ENCODE data around the gene MRPL20. TPM values are rescaled to one million over a fixed set of nuclear protein-coding genes. Genes with fewer than 3 reads are reported as not detected.

The MRPL20 gene
- polyA plus RNA-seq, 1 donor from 2014 or later = 204 TPM

DNA sequence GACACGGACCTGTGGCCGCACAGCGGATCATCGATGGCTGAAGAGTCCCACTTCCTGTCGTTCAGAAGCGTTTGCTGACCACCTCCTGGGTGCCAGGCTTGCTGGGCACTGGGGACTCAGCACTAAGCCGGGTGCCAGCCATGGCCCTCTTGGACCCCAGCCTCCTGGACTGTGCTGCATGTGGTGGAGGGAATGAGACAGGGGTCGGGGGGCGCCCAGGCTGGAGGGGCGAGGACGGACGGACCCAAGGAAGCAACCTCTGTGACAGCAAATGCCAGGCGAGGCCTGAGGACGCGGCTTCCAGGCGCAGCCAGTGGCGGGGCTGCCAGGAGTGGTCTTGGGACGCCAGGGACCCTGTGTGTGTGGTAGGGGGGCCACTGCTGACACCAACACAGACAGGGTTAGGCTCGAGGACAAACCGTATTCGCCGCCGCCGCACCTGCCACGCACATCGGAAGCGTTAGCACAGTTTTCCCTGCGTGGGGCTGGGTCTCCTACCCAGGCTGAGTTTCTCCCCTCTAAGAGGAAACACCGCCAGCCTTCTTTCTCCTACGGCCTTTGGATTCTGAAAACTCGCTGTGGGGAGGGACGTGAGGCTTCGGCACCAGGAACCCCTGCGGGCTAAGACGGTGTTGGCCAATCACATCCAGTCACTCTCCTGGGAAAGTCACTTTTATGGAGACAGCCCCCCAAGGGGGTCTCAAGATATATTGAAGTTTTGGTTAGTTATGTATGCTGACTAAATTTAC is 45.7 kb downstream of the MRPL20 start:
- no peak overlapping the region for H3K9ac ChIP-seq (ENCODE audit: low read length)
- H2AFZ ChIP-seq (ENCODE audit: low read depth, low read length) = no peak overlapping the region
- no peak overlapping the region for H3K4me2 ChIP-seq (ENCODE audit: low read length)

DNA sequence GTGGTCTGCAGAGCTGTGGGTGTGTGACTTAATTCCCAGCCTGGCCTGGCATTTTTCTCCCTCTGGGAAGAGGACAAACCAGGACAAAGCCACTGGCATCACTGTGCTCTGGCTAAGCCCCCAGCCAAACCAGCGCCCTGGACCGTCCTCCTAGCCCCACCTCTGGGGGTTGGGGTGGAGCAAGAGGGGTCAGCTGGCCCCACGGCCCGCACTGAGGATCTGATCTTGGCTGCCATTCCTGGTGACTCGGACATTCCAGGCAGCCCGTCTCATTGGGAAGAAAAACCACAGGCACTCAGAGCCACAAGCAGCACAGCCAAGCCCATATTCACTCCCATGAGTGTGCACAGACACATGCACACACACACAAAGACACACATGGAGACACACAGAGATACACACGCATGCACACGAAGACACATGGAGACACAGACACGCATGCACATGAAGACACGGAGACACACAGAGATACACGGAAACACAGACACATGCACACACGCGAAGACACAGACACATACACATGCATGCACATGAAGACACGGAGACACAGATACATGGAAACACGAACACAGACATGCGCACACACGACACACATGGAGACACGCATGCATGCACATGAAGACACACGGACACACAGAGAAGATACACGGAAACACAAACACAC is 46.5 kb downstream of the MRPL20 start:
- Histone ChIP-seq H3K9me3 (ENCODE audit: low read length) (no peaks in the 10 kb centered on the region), H3K9me2 (ENCODE audit: insufficient read depth, low read length) (no peaks in the 10 kb centered on the region), H3K36me3 (ENCODE audit: insufficient read depth, low read length) (no peaks in the 10 kb centered on the region), H3K9ac (ENCODE audit: low read length) (no peak overlapping the region), H3K79me2 (replicated peaks; ENCODE audit: insufficient read depth, low read length) (no peaks in the 10 kb centered on the region), H3F3A (ENCODE audit: insufficient read depth, low read length, poor library complexity, severe bottlenecking) (no peaks in the 10 kb centered on the region), H4K20me1 (ENCODE audit: insufficient read depth) (no peaks in the 10 kb centered on the region), H3K4me3 (ENCODE audit: low read length) (no peak overlapping the region), H3K27me3 (ENCODE audit: insufficient read depth, low read depth, low read length) (no peaks in the 10 kb centered on the region), H3K4me2 (ENCODE audit: low read length) (no peak overlapping the region), H3K27ac (ENCODE audit: low read length) (no peak overlapping the region), H2AFZ (ENCODE audit: low read depth, low read length) (no peak overlapping the region)
- TF ChIP-seq EP300 (conservative IDR thresholded peaks at IDR 0.05; ENCODE audit: poor library complexity, severe bottlenecking) = no peak
- no peak for TF ChIP-seq RAD21 (conservative IDR thresholded peaks at IDR 0.05)
- TF ChIP-seq EZH2 (IDR thresholded peaks at IDR 0.05; ENCODE audit: borderline replicate concordance, insufficient read depth, low read length, poor library complexity, severe bottlenecking) = no peak
- TF ChIP-seq MXI1 (conservative IDR thresholded peaks at IDR 0.05; ENCODE audit: poor library complexity, severe bottlenecking) = no peak
- no peak for TF ChIP-seq TAF1 (IDR thresholded peaks at IDR 0.05; ENCODE audit: low read depth)
- TF ChIP-seq, protein P1, sequence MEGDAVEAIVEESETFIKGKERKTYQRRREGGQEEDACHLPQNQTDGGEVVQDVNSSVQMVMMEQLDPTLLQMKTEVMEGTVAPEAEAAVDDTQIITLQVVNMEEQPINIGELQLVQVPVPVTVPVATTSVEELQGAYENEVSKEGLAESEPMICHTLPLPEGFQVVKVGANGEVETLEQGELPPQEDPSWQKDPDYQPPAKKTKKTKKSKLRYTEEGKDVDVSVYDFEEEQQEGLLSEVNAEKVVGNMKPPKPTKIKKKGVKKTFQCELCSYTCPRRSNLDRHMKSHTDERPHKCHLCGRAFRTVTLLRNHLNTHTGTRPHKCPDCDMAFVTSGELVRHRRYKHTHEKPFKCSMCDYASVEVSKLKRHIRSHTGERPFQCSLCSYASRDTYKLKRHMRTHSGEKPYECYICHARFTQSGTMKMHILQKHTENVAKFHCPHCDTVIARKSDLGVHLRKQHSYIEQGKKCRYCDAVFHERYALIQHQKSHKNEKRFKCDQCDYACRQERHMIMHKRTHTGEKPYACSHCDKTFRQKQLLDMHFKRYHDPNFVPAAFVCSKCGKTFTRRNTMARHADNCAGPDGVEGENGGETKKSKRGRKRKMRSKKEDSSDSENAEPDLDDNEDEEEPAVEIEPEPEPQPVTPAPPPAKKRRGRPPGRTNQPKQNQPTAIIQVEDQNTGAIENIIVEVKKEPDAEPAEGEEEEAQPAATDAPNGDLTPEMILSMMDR (IDR thresholded peaks at IDR 0.05; ENCODE audit: poor library complexity, severe bottlenecking) = no peak
- TF ChIP-seq POLR2AphosphoS5 (IDR thresholded peaks at IDR 0.05) = no peak
- TF ChIP-seq SMC3 (conservative IDR thresholded peaks at IDR 0.05; ENCODE audit: poor library complexity) = no peak
- TF ChIP-seq, protein P2, sequence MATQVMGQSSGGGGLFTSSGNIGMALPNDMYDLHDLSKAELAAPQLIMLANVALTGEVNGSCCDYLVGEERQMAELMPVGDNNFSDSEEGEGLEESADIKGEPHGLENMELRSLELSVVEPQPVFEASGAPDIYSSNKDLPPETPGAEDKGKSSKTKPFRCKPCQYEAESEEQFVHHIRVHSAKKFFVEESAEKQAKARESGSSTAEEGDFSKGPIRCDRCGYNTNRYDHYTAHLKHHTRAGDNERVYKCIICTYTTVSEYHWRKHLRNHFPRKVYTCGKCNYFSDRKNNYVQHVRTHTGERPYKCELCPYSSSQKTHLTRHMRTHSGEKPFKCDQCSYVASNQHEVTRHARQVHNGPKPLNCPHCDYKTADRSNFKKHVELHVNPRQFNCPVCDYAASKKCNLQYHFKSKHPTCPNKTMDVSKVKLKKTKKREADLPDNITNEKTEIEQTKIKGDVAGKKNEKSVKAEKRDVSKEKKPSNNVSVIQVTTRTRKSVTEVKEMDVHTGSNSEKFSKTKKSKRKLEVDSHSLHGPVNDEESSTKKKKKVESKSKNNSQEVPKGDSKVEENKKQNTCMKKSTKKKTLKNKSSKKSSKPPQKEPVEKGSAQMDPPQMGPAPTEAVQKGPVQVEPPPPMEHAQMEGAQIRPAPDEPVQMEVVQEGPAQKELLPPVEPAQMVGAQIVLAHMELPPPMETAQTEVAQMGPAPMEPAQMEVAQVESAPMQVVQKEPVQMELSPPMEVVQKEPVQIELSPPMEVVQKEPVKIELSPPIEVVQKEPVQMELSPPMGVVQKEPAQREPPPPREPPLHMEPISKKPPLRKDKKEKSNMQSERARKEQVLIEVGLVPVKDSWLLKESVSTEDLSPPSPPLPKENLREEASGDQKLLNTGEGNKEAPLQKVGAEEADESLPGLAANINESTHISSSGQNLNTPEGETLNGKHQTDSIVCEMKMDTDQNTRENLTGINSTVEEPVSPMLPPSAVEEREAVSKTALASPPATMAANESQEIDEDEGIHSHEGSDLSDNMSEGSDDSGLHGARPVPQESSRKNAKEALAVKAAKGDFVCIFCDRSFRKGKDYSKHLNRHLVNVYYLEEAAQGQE (IDR thresholded peaks at IDR 0.05; ENCODE audit: borderline replicate concordance) = no peak

More for the DNA sequence above, 45.7 kb downstream of the MRPL20 start:
- H3K9me2 ChIP-seq (ENCODE audit: insufficient read depth, low read length) = no peaks in the 10 kb centered on the region
- TF ChIP-seq, protein P2 (IDR thresholded peaks at IDR 0.05; ENCODE audit: borderline replicate concordance) = no peak
- TF ChIP-seq RAD21 (conservative IDR thresholded peaks at IDR 0.05) (no peak), EP300 (conservative IDR thresholded peaks at IDR 0.05; ENCODE audit: poor library complexity, severe bottlenecking) (no peak)
- H4K20me1 ChIP-seq (ENCODE audit: insufficient read depth) = no peaks in the 10 kb centered on the region
- no peaks in the 10 kb centered on the region for H3K9me3 ChIP-seq (ENCODE audit: low read length)
- no peaks in the 10 kb centered on the region for H3K79me2 ChIP-seq (replicated peaks; ENCODE audit: insufficient read depth, low read length)
- H3F3A ChIP-seq (ENCODE audit: insufficient read depth, low read length, poor library complexity, severe bottlenecking) = no peaks in the 10 kb centered on the region
- H3K27me3 ChIP-seq (ENCODE audit: insufficient read depth, low read depth, low read length) = no peaks in the 10 kb centered on the region
- no peaks in the 10 kb centered on the region for H3K36me3 ChIP-seq (ENCODE audit: insufficient read depth, low read length)
- H3K27ac ChIP-seq (ENCODE audit: low read length) = no peak overlapping the region
- H3K4me3 ChIP-seq (ENCODE audit: low read length) = no peak overlapping the region

All from neural cell (in vitro differentiated cells).